ENCODE measurements around the gene PDE5A. TPM values are rescaled to one million over a fixed set of nuclear protein-coding genes. Genes with fewer than 3 reads are reported as not detected.

PDE5A gene
- total and polyA plus RNA-seq, 2 donors (not counting 3 experiments of a cell fraction or from before 2014, with no cell fraction given) = 0.73 to 2.3 TPM

- H3K27ac ChIP-seq (ENCODE audit: insufficient read depth, low read depth, low read length) = no peak overlapping the region
- intact Hi-C loops (cut with micrococcal nuclease) = loop anchor here (5.0 kb wide), 1 partner anchor 68 kb away; no protein-coding TSS in a partner anchor
- H3K9ac ChIP-seq (replicated peaks; ENCODE audit: extremely low read depth, insufficient read depth, low read length) = no peak overlapping the region
- H3K4me3 ChIP-seq (replicated peaks in 1 of 3; ENCODE audit: insufficient read depth in 1 of 3, low read depth in 1 of 3, low read length in 3 of 3) = no peak overlapping the region
- DNase-seq (ENCODE audit: low read depth, low spot score) (no peak), FAIRE-seq (no peak)
- no peaks in the 10 kb centered on the region for H3K9me3 ChIP-seq (replicated peaks; ENCODE audit: control insufficient read depth, insufficient read depth, low read length)
- H3K36me3 ChIP-seq (ENCODE audit: control insufficient read depth in 2 of 2, extremely low read depth in 1 of 2, insufficient read depth in 2 of 2, low read length in 2 of 2) = no peaks in the 10 kb centered on the region
- no peaks in the 10 kb centered on the region for H3K79me2 ChIP-seq (ENCODE audit: control insufficient read depth, insufficient read depth, low read length)
- dilution Hi-C loops (cut with MboI; ENCODE audit: extremely low pct_ligation_motif_present, low sequenced_read_pairs) = no loop called here
- CTCF ChIA-PET = interaction anchor here (0.8 to 1.6 kb wide), 2 partner anchors 31 to 32 kb away, joined by 4 read pairs; partner anchors contain the start of gene PDE5A
- no TSS peak for BruUV-seq (replicated peaks)
- peaks cover 19% of the 10 kb centered on the region for H3K4me1 ChIP-seq (ENCODE audit: control insufficient read depth, extremely low read depth, insufficient read depth, low read length)
- H3K27me3 ChIP-seq (ENCODE audit: control insufficient read depth in 2 of 2, insufficient read depth in 2 of 2, low read length in 2 of 2) = no peaks in the 10 kb centered on the region
- POLR2A ChIA-PET = no interaction called here
- TF ChIP-seq FOS (IDR thresholded peaks at IDR 0.05; ENCODE audit: borderline replicate concordance, insufficient read depth, low read length) (no peak), POLR2A (IDR thresholded peaks at IDR 0.05; ENCODE audit: low read depth, low read length) (no peak), JUN (IDR thresholded peaks at IDR 0.05; ENCODE audit: borderline replicate concordance, insufficient read depth, insufficient read length, low read depth) (no peak), EZH2 (IDR thresholded peaks at IDR 0.05; ENCODE audit: borderline replicate concordance, low read depth, low read length, severe bottlenecking) (no peak), GATA2 (IDR thresholded peaks at IDR 0.05; ENCODE audit: insufficient read depth, insufficient read length, low read depth, low read length) (no peak), MYC (IDR thresholded peaks at IDR 0.05; ENCODE audit: low read depth, low read length) (no peak)
- TF ChIP-seq, protein P1, sequence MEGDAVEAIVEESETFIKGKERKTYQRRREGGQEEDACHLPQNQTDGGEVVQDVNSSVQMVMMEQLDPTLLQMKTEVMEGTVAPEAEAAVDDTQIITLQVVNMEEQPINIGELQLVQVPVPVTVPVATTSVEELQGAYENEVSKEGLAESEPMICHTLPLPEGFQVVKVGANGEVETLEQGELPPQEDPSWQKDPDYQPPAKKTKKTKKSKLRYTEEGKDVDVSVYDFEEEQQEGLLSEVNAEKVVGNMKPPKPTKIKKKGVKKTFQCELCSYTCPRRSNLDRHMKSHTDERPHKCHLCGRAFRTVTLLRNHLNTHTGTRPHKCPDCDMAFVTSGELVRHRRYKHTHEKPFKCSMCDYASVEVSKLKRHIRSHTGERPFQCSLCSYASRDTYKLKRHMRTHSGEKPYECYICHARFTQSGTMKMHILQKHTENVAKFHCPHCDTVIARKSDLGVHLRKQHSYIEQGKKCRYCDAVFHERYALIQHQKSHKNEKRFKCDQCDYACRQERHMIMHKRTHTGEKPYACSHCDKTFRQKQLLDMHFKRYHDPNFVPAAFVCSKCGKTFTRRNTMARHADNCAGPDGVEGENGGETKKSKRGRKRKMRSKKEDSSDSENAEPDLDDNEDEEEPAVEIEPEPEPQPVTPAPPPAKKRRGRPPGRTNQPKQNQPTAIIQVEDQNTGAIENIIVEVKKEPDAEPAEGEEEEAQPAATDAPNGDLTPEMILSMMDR (IDR thresholded peaks at IDR 0.05; ENCODE audit: extremely low read depth in 1 of 2, insufficient read depth in 1 of 2, low read depth in 1 of 2, low read length in 2 of 2) = no peak
- TF ChIP-seq, protein P2, sequence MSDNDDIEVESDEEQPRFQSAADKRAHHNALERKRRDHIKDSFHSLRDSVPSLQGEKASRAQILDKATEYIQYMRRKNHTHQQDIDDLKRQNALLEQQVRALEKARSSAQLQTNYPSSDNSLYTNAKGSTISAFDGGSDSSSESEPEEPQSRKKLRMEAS (IDR thresholded peaks at IDR 0.05; ENCODE audit: insufficient read depth, insufficient read length) = no peak
- H3K9me1 ChIP-seq (replicated peaks; ENCODE audit: control insufficient read depth, extremely low read depth, insufficient read depth, low read length) = no peaks in the 10 kb centered on the region
- no peaks in the 10 kb centered on the region for H4K20me1 ChIP-seq (replicated peaks; ENCODE audit: control insufficient read depth, extremely low read depth, insufficient read depth, low read length)
- no peak overlapping the region for H2AFZ ChIP-seq (ENCODE audit: low read depth, low read length)
- H3K4me2 ChIP-seq (ENCODE audit: insufficient read depth, low read length) = no peak overlapping the region
Measured at GRCh38 chr4:119659576-119659975, 31.0 kb upstream of the PDE5A start.
